Erythroblast (primary cell): Measurements from ENCODE around the gene WNK1.

Source experiments
- GATA1 ChIP-seq: IDR thresholded peaks from 2 replicates; pipeline ENCODE4 v1.6.1; 2011; ENCODE audit warnings: low read depth, mild to moderate bottlenecking, control low read depth, low read length, moderate library complexity
- POLR2A ChIP-seq: IDR thresholded peaks from 2 replicates; pipeline ENCODE4 v1.6.1; 2011; ENCODE audit warnings: mild to moderate bottlenecking, low read length

GRCh38 chr12:779745-780734, 27.7 kb downstream of the WNK1 start:
- TF ChIP-seq POLR2A (no peak), GATA1 (no peak)
